HG03520 (cell line): ENCODE results near the gene ACTN4.

ENCODE experiments used
- ATAC-seq: cut with Tn5 transposase; IDR thresholded peaks from one replicate; pipeline ENCODE4 v1.9.1; 2021; ENCODE audit warnings: mild to moderate bottlenecking, moderate library complexity; ENCODE audit not compliant: unreplicated experiment

Gene ACTN4

GRCh38 chr19:38708413-38709024 lies 61.1 kb downstream of the ACTN4 start:
- ATAC-seq = no peak

DNA sequence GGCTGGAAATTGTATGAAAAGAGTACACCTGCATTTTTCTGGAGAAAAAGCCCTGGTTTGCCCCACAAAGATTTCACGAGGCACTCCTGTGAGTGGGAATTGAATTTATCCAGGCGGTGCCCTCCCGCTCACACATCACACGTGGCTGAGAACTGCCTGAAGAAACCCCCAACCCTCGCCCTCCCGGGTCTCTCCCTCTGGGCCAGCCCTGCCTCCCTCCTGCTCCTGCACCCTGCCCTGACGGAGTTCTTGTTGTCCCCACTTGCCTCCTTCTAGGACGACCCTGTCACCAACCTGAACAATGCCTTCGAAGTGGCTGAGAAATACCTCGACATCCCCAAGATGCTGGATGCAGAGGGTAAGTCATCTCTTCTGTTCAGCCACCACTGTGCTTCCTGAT lies 61.7 kb downstream of the ACTN4 start:
- no peak for ATAC-seq

- no peak for ATAC-seq
Measured at GRCh38 chr19:38709671-38710415, 62.4 kb downstream of the ACTN4 start.

DNA sequence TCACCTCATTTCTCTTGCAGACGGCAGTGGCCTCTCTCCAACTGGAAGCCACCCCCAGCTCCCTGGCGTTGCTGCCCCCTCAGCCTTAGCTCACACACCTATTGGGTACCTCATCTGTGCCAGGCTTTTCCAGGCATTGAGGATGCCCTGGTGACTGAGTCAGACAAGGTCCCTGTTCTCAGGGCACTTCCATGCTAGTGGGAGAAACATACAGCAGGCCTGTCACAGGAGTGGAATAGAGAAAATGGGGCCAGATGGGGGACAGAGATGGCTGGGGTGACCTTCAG lies 62.9 kb downstream of the ACTN4 start:
- no peak for ATAC-seq

- no peak for ATAC-seq
Measured at GRCh38 chr19:38710928-38711725, 63.7 kb downstream of the ACTN4 start.

DNA sequence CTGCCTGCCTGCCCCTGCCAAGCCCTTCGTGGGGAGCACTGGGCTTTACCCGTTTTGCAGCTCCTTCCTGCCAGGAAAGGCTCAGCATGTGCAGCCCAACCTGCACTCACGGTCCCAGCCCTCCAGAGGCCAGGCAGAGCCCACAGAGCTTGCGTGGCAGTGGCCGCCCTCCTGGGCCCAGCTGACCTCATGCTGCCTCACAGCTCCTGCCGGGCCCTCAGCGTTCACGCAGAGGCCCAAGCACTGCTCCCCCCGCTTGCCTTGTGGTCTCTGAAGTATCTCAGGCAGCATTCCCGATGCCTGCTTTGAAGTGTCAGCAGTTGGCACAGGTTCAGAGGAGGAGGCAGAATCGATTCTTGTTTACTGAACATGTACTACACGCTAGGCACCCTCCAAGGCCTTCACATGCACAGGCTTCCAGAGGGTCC lies 64.3 kb downstream of the ACTN4 start:
- ATAC-seq = no peak

DNA sequence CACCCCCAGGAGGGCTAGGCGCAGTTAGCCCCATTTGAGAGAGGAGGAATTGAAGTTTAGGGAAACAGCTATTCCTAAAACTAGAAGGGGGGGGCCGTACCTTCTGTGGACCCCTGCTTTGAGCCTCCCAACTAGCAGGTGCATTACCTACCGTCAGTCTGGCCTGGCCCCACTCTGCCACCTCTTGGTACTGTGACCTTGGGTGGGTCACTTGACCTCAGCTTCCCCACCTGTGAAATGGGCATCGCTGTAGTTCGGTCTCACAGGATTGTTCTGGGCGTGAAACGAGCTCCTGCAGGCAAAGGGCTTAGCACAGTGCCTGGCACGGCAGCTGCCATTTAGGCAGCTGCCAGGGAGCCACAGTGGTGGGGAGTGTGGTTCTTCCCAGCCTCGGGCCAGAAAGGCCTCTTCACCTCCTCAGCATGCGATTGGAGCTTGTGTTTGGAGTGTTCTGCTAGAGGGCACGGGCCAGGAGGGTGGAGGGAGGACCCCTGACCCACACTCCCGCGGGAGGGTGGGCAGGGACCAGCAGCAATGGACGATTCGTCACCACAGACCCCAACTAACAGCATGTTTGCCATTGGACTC lies 64.8 kb downstream of the ACTN4 start:
- ATAC-seq = no peak

DNA sequence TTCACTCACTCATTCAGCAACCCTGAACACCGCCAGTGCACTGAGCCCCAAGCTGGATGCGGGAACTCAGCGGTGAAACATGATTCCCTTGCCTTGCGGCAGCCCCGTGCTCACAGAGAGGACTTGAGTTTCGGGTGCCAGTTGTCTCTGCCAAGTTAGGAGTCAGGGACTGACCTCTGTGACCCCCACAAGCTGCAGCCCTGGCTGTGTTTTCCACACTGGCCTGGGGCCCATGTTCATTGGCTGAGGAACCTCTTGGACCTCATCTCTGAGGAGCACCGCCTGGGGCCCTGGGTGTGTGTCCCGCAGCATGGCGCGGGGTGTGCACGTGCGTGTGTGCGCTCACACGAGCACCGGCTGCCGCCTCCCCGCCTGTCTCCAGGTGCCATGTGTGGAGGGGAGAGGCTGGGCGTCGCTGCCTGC lies 65.8 kb downstream of the ACTN4 start:
- ATAC-seq = no peak

- ATAC-seq = no peak
Measured at GRCh38 chr19:38713865-38714264, 66.4 kb downstream of the ACTN4 start.

- ATAC-seq = no peak
Measured at GRCh38 chr19:38714354-38714778, 66.9 kb downstream of the ACTN4 start.

GRCh38 chr19:38715555-38715954 lies 68.1 kb downstream of the ACTN4 start:
- no peak for ATAC-seq

DNA sequence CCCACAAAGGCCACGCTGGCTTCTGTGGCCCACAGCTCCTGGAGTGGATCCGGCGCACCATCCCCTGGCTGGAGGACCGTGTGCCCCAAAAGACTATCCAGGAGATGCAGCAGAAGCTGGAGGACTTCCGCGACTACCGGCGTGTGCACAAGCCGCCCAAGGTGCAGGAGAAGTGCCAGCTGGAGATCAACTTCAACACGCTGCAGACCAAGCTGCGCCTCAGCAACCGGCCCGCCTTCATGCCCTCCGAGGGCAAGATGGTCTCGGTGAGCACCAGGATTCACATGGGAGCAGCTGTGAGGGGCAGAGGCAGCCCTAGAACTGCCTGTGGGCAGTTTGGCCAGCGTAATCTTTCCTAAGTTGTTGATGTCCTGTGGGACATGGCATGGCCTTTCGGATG lies 69.6 kb downstream of the ACTN4 start:
- no peak for ATAC-seq

DNA sequence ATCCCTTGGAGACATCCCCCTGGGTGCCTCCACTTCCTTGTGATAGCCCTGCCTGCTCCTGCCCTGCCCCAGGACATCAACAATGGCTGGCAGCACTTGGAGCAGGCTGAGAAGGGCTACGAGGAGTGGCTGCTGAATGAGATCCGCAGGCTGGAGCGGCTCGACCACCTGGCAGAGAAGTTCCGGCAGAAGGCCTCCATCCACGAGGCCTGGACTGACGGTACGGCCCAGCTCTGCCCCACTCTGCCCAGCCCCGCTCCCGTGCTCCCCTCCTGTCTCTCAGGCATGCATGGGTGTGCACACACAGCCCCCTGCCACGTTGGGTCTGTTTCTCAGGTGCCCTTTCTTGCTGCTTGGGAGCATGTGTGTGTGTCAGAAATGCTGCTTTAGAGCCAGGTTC lies 70.4 kb downstream of the ACTN4 start:
- no peak for ATAC-seq

DNA sequence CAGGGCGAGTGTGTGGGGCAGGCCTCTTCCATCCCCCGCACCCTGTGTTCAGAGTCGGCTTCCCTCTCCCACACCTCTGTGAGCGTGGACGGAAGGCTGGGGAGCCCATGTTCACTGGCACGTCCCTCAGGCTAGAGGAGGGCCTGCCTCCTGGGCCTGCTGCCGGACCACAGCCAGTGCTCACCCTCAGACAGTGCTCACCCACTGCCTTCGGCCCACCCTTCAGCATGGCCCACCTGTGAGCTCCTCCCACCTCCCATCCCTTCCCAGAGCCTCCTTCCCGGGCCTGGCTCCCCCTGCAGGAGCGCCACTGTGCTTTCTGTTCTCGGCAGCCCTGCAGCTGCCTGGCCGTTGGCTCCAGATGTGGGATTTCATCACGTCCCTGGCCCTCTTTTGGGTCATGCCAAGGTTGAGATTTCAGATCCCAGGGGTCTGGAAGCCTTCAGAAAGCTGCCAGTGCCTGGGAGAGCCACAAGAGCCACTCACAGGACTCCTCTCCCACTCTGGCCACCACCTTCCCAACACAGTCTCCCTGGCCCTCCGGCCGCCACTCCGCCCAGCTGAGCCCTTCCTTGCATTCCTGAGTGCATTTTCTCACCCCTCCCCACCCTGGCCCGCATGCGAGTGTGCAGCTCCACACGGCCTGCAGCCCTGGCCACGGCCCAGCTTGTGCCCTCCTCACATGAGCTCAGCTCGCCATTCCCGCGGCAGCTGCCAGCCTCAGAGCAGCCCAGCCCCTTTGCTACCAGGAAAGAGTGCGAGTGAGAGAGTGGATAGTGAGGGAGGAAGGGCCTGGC lies 71.5 kb downstream of the ACTN4 start:
- no peak for ATAC-seq

DNA sequence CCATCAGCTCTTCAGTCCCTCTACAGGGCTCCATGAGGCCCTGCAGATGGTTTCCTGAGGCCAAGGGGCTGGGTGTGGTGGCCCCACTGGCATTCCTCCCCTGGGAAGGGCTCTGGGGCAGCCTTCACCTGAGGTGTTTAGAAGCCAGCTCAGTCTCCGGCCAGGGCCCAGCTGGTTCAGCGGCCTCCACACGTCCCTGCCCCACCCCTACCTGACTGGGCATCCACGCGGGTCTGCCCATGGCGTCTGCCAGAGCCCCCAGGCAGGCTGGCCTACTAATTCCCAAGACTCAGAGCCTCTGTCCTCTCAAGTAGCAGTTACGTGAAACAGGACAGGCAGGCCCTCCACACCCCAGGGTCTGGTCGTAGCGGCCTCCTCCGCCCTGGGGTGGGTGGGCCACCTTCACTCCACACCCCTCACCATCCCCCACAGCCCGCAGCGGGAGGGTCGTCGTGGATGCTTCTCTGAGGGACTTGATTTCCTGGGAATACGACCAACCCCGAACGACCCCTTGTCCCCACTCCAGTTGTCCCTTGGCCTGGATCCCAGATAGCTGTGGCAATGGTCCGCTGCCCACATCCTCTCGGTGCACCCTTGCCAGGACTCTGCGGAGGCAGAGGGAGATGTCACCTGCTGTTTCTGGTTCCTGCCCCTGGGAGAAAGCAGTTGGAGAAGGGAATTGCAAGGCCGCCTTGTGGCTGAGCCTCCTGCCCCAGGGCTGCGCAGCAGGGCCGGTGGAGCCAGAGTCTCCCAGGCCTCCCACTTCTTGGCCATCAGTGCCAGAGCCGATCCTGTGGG lies 72.5 kb downstream of the ACTN4 start:
- no peak for ATAC-seq

DNA sequence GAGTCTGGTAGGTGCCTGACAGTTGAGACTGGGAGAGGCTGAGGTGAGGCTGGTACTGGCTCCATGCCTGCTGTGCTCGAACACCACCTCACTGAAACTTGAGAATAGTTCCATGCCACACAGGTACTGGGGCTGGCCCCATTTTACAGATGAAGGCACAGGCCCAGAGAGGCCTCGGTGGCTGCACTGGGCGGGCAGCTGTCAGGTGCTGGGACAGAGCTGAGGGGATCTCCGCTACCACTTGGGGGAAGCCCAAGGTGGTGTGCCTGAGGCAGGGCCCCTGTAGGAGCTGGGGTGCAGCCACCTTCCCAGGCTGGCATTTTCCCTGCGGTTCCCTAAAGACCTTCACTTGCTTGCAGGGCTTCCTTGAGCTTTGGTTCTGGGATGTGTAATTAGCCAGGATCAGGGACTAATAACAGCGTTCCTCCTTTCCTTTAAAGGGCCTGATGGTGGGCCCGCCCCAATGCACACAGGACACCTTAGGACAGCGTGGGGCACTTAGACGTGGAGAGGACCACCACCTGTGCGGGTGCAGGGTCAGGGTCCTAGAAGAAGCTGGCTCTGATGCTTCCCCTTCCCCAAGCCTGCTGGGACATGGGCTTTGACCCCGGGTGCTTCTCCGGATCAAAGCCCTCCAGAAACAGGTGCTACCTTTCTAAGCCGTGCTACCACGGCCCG lies 73.2 kb downstream of the ACTN4 start:
- no peak for ATAC-seq

GRCh38 chr19:38721496-38721895 lies 74.0 kb downstream of the ACTN4 start:
- ATAC-seq = no peak

GRCh38 chr19:38721979-38722773 lies 74.7 kb downstream of the ACTN4 start:
- no peak for ATAC-seq
